Mucosa of descending colon (tissue), 3 donors: Measurements from ENCODE around the gene NKX1-1. TPM values are rescaled to one million over a fixed set of nuclear protein-coding genes. Genes with fewer than 3 reads are reported as not detected.

ENCODE experiments used
- ATAC-seq: fragments of 200-7000 bp; cut with Tn5 transposase; one replicate; pipeline ENCODE4 v1.9.1; 2020; ENCODE audit warnings: mild to moderate bottlenecking, moderate library complexity
- DNase-seq, 3 donors: peaks; one replicate each; pipeline ENCODE4 v3.0.0-alpha.2; 2020
- H3K36me3 ChIP-seq: fragments of 200-600 bp; one replicate; pipeline ENCODE4 v1.8.0; 2021; ENCODE audit warnings: low read depth, mild to moderate bottlenecking
- H3K4me1 ChIP-seq: fragments of 200-600 bp; one replicate; pipeline ENCODE4 v1.8.0; 2021; ENCODE audit warnings: low read depth, mild to moderate bottlenecking
- H3K4me3 ChIP-seq: fragments of 200-600 bp; one replicate; pipeline ENCODE4 v1.8.0; 2021; ENCODE audit warnings: mild to moderate bottlenecking
- H3K9me3 ChIP-seq: fragments of 200-600 bp; one replicate; pipeline ENCODE4 v1.8.0; 2021; ENCODE audit warnings: mild to moderate bottlenecking
- CTCF ChIP-seq: fragments of 200-600 bp; IDR thresholded peaks from one replicate; pipeline ENCODE4 v1.8.0; 2022; ENCODE audit warnings: antibody characterized with exemption, mild to moderate bottlenecking
- intact Hi-C, 2 donors: fragments of 100-400 bp; cut with DNase I in 1 of 2; cut with micrococcal nuclease in 1 of 2; formaldehyde crosslinking; loops; one replicate each; pipeline versions ENCODE4 v1.11.0 to v1.11.1; 2022; cut with DNase I, micrococcal nuclease
- total RNA-seq, 3 donors: library from RNA; stranded (reverse); fragmentation: NEBNext Ultra II Directional in 2 of 3; extraction: Animal tissue kit (Norgen Biotek cat#: 25700) in 2 of 3; gene quantifications; one replicate each; pipeline versions ENCODE4 v1.2.1 to v1.2.4, GENCODE V29; 2021 to 2023
- donor health status: DM: no; HTN: no; CAD: no; lungs with moderate emphysema.
- donor health status: DM: no; HTN: no; CAD: no.
- donor health status: DM: no; HTN: yes; CAD: no.

NKX1-1 gene
- total RNA-seq, 3 donors from 2014 or later: not detected

- Histone ChIP-seq H3K4me1 (no peaks in the 10 kb centered on the region), H3K4me3 (no peak overlapping the region), H3K9me3 (no peaks in the 10 kb centered on the region), H3K36me3 (no peaks in the 10 kb centered on the region)
- intact Hi-C loops: no loop called here
- TF ChIP-seq CTCF: no peak
- DNase-seq: no peak
- ATAC-seq: no peak
Observed at GRCh38 chr4:1415681-1415981, 9.4 kb upstream of the NKX1-1 start.

GRCh38 chr4:1414831-1415680, 8.8 kb upstream of the NKX1-1 start:
- Histone ChIP-seq H3K4me3 (no peak overlapping the region), H3K9me3 (no peaks in the 10 kb centered on the region), H3K36me3 (no peaks in the 10 kb centered on the region), H3K4me1 (no peaks in the 10 kb centered on the region)
- ATAC-seq: no peak
- no peak for DNase-seq
- no peak for TF ChIP-seq CTCF
- intact Hi-C loops: no loop called here

GRCh38 chr4:1413687-1414479, 7.6 kb upstream of the NKX1-1 start:
- ATAC-seq (no peak), DNase-seq (no peak)
- intact Hi-C loops: no loop called here
- Histone ChIP-seq H3K4me3 (no peak overlapping the region), H3K4me1 (no peaks in the 10 kb centered on the region), H3K9me3 (no peaks in the 10 kb centered on the region), H3K36me3 (no peaks in the 10 kb centered on the region)
- TF ChIP-seq CTCF: no peak

- Histone ChIP-seq H3K9me3 (no peaks in the 10 kb centered on the region), H3K36me3 (no peaks in the 10 kb centered on the region), H3K4me1 (no peaks in the 10 kb centered on the region), H3K4me3 (no peak overlapping the region)
- no peak for TF ChIP-seq CTCF
- DNase-seq (no peak), ATAC-seq (no peak)
- intact Hi-C loops: no loop called here
Observed at GRCh38 chr4:1413204-1413663, 7.0 kb upstream of the NKX1-1 start.

GRCh38 chr4:1412376-1413203, 6.3 kb upstream of the NKX1-1 start:
- H3K9me3 ChIP-seq: no peaks in the 10 kb centered on the region
- intact Hi-C loops: no loop called here
- no peaks in the 10 kb centered on the region for H3K4me1 ChIP-seq
- ATAC-seq (no peak), DNase-seq (no peak)
- no peak overlapping the region for H3K4me3 ChIP-seq
- H3K36me3 ChIP-seq: no peaks in the 10 kb centered on the region
- TF ChIP-seq CTCF: no peak
